HG02938 (cell line): ENCODE measurements around the gene CEP250.

Source experiments
- ATAC-seq: cut with Tn5 transposase; IDR thresholded peaks from one replicate; pipeline ENCODE4 v1.9.1; 2021; ENCODE audit warnings: mild to moderate bottlenecking, moderate library complexity; ENCODE audit not compliant: unreplicated experiment

The CEP250 gene

DNA sequence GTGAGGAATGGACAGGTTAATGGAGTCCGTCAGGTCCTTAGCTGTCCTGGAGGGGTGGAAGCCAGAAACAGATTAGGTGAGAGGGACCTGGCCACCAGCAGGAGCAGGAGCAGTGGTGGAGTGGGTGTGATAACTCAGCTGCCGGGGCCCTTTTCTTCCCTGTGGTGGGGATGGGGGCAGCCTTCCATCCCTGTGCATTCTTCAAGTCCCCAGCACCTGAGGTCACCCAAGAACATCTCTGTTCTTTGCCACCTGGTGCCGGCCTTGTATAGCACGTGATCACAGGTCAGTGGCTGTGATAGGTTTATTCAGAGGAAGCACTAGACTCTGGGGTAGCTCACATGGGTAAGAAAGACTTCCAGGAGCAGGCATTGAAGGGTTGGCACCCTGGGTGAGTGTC is 103.1 kb downstream of the CEP250 start:
- no peak for ATAC-seq

DNA sequence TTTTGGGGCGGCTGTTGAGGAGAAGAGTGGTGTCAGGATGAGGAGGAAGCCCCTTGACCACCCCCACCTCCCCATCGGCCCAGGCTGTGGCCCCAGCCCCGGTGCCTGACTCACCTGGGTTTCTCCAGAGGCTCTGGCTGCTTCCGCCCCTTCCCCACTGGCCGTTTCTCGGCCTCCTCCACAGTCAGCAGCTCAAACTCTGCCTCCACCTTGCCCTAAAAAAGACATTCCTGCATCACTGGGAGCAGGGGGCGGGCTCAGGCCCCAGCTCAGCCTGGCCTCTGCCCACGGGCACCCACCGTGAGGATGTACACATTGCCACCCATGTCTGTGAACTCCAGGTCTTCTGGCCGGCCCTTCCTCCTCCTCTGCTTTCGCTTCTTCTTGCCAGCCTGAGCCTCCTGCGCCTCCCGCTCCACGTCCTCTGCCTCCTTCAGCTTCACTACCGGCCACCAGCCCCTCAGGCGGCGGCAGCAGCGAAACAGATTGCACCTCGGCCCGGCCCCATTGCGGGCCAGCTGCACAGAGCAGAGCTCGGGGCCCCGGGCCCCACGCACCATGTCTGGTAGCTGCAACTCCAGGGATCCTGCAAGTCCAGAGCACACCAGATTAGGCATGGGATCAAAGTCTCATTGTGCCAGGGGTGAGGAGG is 103.8 kb downstream of the CEP250 start:
- ATAC-seq: no peak

DNA sequence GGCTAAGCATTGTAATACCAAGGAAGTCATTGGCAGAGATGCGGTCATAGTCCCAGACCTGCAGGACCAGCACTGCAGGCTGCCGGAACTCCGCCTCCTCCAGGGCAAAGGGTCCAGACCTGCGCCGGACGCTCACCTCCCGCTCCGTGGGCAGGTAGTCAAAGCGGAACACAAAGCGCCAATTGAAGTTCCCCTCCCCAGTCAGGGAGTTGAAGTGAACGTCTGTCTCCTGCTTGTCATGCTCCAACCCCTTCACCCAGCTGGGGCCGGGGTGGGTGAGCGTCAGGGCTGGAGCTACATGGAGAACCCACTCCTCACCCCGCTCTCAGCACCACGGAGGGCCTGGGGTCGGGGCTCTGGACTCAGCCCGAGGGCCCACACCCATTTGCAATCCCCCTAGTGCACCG is 104.7 kb downstream of the CEP250 start:
- no peak for ATAC-seq

DNA sequence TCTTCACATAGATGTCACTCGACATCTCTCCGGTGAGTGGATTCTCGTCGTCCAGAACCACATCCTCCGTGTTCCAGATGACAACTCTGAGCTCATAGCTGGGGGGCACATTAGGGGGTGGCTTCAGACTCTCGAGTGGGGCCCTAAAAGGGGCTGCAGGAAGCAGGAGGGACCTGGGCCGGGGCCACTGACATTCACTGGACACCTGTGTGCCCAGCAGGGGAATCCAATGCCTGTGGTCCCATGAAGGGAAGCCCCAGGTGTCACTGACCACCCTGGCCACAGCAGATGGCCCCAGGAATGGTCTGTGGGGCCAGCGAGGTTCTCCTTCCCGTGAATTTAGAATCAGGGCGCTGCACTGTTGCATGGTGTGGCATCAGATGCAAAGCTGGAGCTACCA is 105.1 kb downstream of the CEP250 start:
- ATAC-seq: no peak

DNA sequence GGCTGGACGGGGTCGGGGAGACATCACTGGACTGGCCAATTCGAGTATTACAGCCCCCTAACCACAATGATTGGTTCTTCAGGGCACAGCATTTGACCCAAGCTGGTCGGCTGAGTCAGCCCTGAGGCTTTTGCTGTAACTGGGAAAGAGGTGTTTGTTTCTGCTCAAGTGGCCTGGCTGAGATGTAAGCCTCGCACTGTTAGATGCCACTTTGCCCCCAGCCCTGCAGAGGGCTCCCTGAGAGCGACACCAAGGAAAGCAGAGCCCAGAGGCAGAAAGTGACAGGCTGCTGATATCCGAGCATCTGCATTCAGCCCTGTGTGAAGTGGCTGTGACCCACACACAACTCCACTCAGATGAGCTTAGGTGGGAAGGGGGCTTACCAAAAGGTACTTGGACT is 105.9 kb downstream of the CEP250 start:
- ATAC-seq: no peak

DNA sequence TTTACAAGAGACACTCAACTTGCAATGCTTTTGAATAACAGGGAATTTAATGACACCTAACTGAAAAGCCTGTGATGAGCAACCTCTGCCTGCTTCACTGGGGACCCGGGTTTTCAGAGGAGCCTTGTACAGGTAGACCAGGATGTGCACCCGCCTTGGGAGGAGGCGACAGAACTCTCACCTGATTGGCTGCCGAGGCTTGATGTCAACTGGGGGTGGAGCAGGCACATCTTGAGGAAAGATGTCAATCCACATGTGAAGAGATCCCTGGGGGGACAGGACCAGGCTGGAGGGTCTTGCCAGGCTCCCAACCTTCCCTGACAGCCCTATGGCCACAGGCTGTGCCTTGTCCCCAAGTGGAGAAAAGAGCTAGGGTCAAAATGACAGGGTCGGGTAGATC is 106.3 kb downstream of the CEP250 start:
- ATAC-seq: no peak

DNA sequence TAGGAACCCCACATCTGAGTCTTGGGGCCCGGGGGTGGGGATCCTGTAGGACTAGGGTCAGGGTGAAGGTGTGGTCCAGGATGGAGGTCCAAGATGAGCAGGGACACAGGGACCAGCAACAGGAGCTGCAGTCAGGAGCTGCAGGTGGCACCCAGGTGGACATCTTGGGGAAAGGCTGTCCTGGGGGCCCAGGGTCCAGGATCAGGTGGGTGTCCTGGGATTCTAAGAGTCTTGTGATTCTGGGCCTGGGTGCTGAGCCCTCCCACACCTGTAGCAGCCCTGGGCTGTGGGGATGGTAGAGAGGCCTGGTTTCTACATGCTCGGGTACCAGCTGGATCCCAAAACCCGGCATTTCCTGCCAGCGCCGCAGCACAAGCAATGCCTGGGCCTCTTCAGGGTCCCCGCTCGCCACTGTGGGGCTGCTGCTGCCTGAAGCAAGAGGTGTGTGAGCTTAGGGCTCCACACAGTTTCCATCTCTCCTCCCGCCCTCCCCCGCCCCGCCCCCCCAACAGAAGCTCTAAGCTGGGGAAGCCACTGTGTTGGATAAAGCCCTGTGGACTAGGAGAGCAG is 107.2 kb downstream of the CEP250 start:
- ATAC-seq: no peak

DNA sequence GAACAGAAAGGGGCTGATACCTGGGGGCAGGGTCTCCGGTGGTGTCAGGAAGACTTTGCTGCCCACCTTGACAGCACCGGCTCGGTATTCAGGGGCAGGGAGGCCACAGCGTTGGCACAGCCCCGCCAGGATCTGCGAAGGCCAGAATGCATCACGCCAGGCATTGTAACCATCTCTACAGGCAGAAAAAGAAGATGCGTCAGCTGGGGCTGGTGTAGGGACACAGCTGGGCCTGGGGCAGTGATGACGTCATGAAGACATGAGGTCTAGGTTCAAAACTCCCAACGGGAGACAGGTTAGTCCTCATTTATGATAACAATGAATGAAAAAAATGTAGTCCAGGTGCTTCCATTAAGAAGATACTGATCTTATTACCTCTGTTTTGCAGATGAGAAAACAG is 108.4 kb downstream of the CEP250 start:
- no peak for ATAC-seq

DNA sequence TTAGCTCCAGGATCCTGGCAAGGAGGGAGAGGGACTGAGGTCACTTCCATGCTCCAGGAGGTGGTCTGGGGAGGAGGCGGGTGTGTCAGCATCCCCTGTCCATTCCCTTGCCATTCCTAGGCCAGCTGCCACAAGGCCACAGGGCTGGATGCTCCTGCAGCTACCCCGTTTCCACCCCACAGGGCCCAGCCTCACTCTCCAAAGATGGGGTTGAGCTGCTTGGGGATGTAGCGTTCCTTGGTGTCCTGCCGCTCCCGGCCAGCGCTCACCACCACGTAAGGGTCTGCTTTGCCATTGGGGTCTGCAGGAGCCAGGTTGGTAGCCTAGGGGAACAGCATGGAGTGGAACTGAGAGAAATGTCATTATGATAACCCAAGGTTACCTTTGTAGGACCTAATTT is 109.5 kb downstream of the CEP250 start:
- ATAC-seq: no peak

DNA sequence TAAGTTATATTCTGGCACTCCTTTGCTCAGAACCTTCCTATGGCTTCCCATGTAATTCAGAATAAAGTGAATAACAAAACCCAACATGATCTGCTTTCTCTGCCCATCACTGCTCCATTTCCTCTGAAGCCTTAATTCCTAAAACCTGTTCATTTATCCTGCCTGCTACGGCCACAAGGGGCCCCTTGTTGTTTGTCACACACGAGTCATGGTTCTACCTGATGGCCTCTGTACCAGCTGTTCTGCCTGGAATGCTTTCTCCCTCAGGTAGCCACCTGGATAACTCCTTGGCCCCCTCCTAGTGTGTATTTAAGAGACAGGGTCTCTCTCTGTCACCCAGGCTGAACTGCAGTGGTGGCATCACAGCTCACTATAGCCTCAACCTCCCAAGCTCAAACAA is 113.2 kb downstream of the CEP250 start:
- no peak for ATAC-seq
